ENCODE measurements around the gene MON2. TPM values are rescaled to one million over a fixed set of nuclear protein-coding genes. Genes with fewer than 3 reads are reported as not detected.
"Not testable (repeated sequence)": the region's sequence is repeated elsewhere in the genome, so short reads cannot be mapped to it uniquely, and the experiment has no call there.

Gene MON2
- total and polyA plus RNA-seq, 2 donors (not counting 1 experiment from before 2014, with no cell fraction given) = 12.3 to 43.8 TPM

DNA sequence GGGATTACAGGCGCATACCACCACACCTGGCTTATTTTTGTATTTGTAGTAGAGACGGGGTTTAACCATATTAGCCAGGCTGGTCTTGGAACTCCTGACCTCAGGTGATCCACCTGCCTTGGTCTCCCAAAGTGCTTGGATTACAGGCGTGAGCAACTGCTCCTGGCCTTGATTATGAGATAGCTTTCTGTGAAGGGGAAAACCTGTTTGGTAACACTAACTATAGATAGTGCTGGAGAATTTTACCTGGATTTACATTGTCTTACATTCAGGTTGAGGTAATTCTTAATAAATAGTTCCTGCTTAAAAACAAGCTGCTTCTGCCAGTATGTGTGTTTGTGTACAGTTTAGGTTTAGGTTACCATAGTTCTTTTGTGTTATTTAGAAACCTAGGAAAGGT lies 77.1 kb downstream of the MON2 start:
- peaks cover 4% of the 10 kb centered on the region for H3K36me3 ChIP-seq (ENCODE audit: control insufficient read depth, insufficient read depth, low read length)
- no peak for TF ChIP-seq CTCF (conservative IDR thresholded peaks at IDR 0.05 in 1 of 2, IDR thresholded peaks at IDR 0.05 in 1 of 2; ENCODE audit: low read depth in 1 of 2, low read length in 2 of 2)
- TF ChIP-seq EZH2 (IDR thresholded peaks at IDR 0.05; ENCODE audit: low read length, missing control alignments) = no peak

GRCh38 chr12:62552906-62553556 lies 86.4 kb downstream of the MON2 start:
- Histone ChIP-seq H3K4me1 (ENCODE audit: control insufficient read depth, extremely low read depth, insufficient read depth, low read length) (no peaks in the 10 kb centered on the region), H3K36me3 (ENCODE audit: control insufficient read depth, insufficient read depth, low read length) (peaks cover 7% of the 10 kb centered on the region), H3K27me3 (ENCODE audit: control insufficient read depth, insufficient read depth, low read length) (no peaks in the 10 kb centered on the region), H3K27ac (ENCODE audit: insufficient read depth, low read length) (no peak overlapping the region), H4K20me1 (ENCODE audit: control insufficient read depth, extremely low read depth, insufficient read depth, low read length) (no peaks in the 10 kb centered on the region), H3K4me2 (ENCODE audit: extremely low read depth, insufficient read depth, low read length) (no peak overlapping the region), H3K4me3 (replicated peaks in 1 of 4; ENCODE audit: control extremely low read depth in 1 of 4, insufficient read depth in 1 of 4, low read depth in 3 of 4, low read length in 4 of 4) (no peak overlapping the region), H3K9ac (ENCODE audit: insufficient read depth, low read length) (no peak overlapping the region), H3K9me3 (ENCODE audit: control insufficient read depth, insufficient read depth, low read depth, low read length) (no peaks in the 10 kb centered on the region), H3K79me2 (ENCODE audit: control insufficient read depth, insufficient read depth, low read length) (no peaks in the 10 kb centered on the region), H2AFZ (ENCODE audit: low read length) (no peak overlapping the region)
- no peak for TF ChIP-seq EZH2 (IDR thresholded peaks at IDR 0.05; ENCODE audit: low read length, missing control alignments)
- no peak for TF ChIP-seq CTCF (conservative IDR thresholded peaks at IDR 0.05 in 1 of 2, IDR thresholded peaks at IDR 0.05 in 1 of 2; ENCODE audit: low read depth in 1 of 2, low read length in 2 of 2)
- DNase-seq (ENCODE audit: low read depth in 2 of 2) = no peak

More for the DNA sequence above, 77.1 kb downstream of the MON2 start:
- no peak for DNase-seq (ENCODE audit: low read depth in 2 of 2)
- H3K4me1 ChIP-seq (ENCODE audit: control insufficient read depth, extremely low read depth, insufficient read depth, low read length) = no peaks in the 10 kb centered on the region
- H2AFZ ChIP-seq (ENCODE audit: low read length) = no peak overlapping the region
- no peak overlapping the region for H3K27ac ChIP-seq (ENCODE audit: insufficient read depth, low read length)
- H3K79me2 ChIP-seq (ENCODE audit: control insufficient read depth, insufficient read depth, low read length) = no peaks in the 10 kb centered on the region
- H3K27me3 ChIP-seq (ENCODE audit: control insufficient read depth, insufficient read depth, low read length) = no peaks in the 10 kb centered on the region
- H3K9me3 ChIP-seq (ENCODE audit: control insufficient read depth, insufficient read depth, low read depth, low read length) = no peaks in the 10 kb centered on the region
- H3K4me2 ChIP-seq (ENCODE audit: extremely low read depth, insufficient read depth, low read length) = no peak overlapping the region
- H3K4me3 ChIP-seq (replicated peaks in 1 of 4; ENCODE audit: control extremely low read depth in 1 of 4, insufficient read depth in 1 of 4, low read depth in 3 of 4, low read length in 4 of 4) = no peak overlapping the region
- H4K20me1 ChIP-seq (ENCODE audit: control insufficient read depth, extremely low read depth, insufficient read depth, low read length) = no peaks in the 10 kb centered on the region
- no peak overlapping the region for H3K9ac ChIP-seq (ENCODE audit: insufficient read depth, low read length)

DNA sequence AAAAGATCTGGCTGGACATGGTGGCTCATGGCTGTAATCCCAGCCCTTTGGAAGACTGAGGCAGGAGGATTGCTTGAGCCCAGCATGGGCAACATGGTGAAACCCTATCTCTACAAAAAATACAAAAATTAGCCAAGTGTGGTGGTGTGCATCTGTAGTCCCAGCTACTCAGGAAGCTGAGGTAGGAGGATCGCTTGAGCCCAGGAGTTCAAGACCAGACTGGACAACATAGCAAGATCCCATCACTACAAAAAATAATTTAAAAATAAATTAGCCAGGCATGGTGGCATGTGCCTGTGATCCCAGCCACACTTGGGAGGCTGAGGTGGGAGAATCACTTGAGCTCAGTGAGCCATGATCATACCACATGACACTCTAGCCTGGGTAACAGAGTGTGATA lies 92.7 kb downstream of the MON2 start:
- not testable (repeated sequence) for H3K36me3 ChIP-seq (ENCODE audit: control insufficient read depth, insufficient read depth, low read length); H4K20me1 ChIP-seq (ENCODE audit: control insufficient read depth, extremely low read depth, insufficient read depth, low read length); H3K9me3 ChIP-seq (ENCODE audit: control insufficient read depth, insufficient read depth, low read depth, low read length); H3K27ac ChIP-seq (ENCODE audit: insufficient read depth, low read length); H3K4me3 ChIP-seq (replicated peaks in 1 of 4; ENCODE audit: control extremely low read depth in 1 of 4, insufficient read depth in 1 of 4, low read depth in 3 of 4, low read length in 4 of 4); H3K79me2 ChIP-seq (ENCODE audit: control insufficient read depth, insufficient read depth, low read length); DNase-seq (ENCODE audit: low read depth in 2 of 2); H3K4me2 ChIP-seq (ENCODE audit: extremely low read depth, insufficient read depth, low read length); H2AFZ ChIP-seq (ENCODE audit: low read length); H3K27me3 ChIP-seq (ENCODE audit: control insufficient read depth, insufficient read depth, low read length); H3K9ac ChIP-seq (ENCODE audit: insufficient read depth, low read length); H3K4me1 ChIP-seq (ENCODE audit: control insufficient read depth, extremely low read depth, insufficient read depth, low read length)
